Adrenal gland (tissue), 12 donors: ENCODE measurements around the gene SH3YL1. TPM values are rescaled to one million over a fixed set of nuclear protein-coding genes. Genes with fewer than 3 reads are reported as not detected.

Source experiments
- DNase-seq, 7 donors: peaks; one replicate each; pipeline ENCODE4 v3.0.0-alpha.2; 2019 to 2020
- H3K27ac ChIP-seq, 5 donors: fragments of 200-600 bp; sonication (generic) in 4 of 5; 1 replicate in 3 of 5; 2 replicates in 2 of 5; pipeline versions ENCODE4 v1.5.1 to v1.8.0; 2016 to 2020; ENCODE audit warnings: mild to moderate bottlenecking in 1 of 5
- H3K27me3 ChIP-seq: fragments of 200-600 bp; 2 replicates; pipeline ENCODE4 v1.8.0; 2021
- H3K36me3 ChIP-seq, 2 donors: fragments of 200-600 bp; replicated peaks in 1 of 2; 1 replicate in 1 of 2; 2 replicates in 1 of 2; pipeline versions ENCODE4 v1.5.1 to v1.8.0; 2018 to 2022
- H3K4me1 ChIP-seq, 2 donors: fragments of 200-600 bp; replicated peaks in 1 of 2; 1 replicate in 1 of 2; 2 replicates in 1 of 2; pipeline versions ENCODE4 v1.5.1 to v1.8.0; 2018 to 2021
- H3K4me3 ChIP-seq, 4 donors: fragments of 200-600 bp; sonication (generic) in 3 of 4; one replicate each; pipeline ENCODE4 v1.5.1; 2016 to 2018
- H3K9me3 ChIP-seq, 3 donors: fragments of 200-600 bp; sonication (generic) in 1 of 3; replicated peaks in 1 of 3; 1 replicate in 2 of 3; 2 replicates in 1 of 3; pipeline versions ENCODE4 v1.5.1 to v1.8.0; 2016 to 2021
- CTCF ChIP-seq, 6 experiments: fragments of 450-650 bp in 4 of 6; fragments of 200-600 bp in 2 of 6; sonication (generic) in 1 of 6; IDR thresholded peaks; 1 replicate in 5 of 6; 2 replicates in 1 of 6; pipeline versions ENCODE4 v1.5.1 to v1.8.0; 2016 to 2021; ENCODE audit warnings: antibody characterized with exemption in 6 of 6, mild to moderate bottlenecking in 2 of 6, moderate library complexity in 1 of 6
- POLR2A ChIP-seq, 2 donors: fragments of 450-650 bp; IDR thresholded peaks; one replicate each; pipeline ENCODE4 v1.6.1; 2017; ENCODE audit warnings: antibody characterized with exemption in 2 of 2, mild to moderate bottlenecking in 2 of 2, moderate library complexity in 1 of 2
- WGBS, 4 donors: extraction: QIAGEN DNeasy Blood & Tissue Kit in 2 of 4; methylation state at CpG; one replicate each; pipeline versions ENCODE4 v1.1.5 to v1.1.7; 2013 to 2017; 5-methylcytosine and 5-hydroxymethylcytosine counted together
- intact Hi-C, 2 donors: fragments of 100-400 bp; cut with DNase I; formaldehyde crosslinking; loops; one replicate each; pipeline versions ENCODE4 v1.14.1 to v1.15.0; 2022 to 2023
- polyA plus RNA-seq, 3 donors: library from polyadenylated mRNA; stranded (reverse); fragments of 200-250 nt in 2 of 3; fragments of 350-450 nt in 1 of 3; fragmentation: Illumina TruSeq in 1 of 3; extraction: RNeasy Lipid Tissue Mini Kit (QIAGEN cat#74804) in 1 of 3; gene quantifications; one replicate each; pipeline ENCODE4 v1.2.3, GENCODE V29; 2013 to 2014
- total RNA-seq, 9 donors: library from RNA; depleted of rRNA in 4 of 9; stranded (reverse); fragments of >200 nt in 4 of 9; fragments of 120-200 nt in 1 of 9; fragmentation: NEBNext Ultra II Directional in 1 of 9; extraction: Animal tissue kit (Norgen Biotek cat#: 25700) in 1 of 9; gene quantifications; one replicate each; pipeline versions ENCODE4 v1.1.0 to v1.2.4, GENCODE V29; 2013 to 2023
- donor health status: healthy with polysubstance abuse.
- donor health status: Bipolar disorder and iron deficiency.
- donor health status: DM: yes; HTN: yes; CAD: no.
- donor health status: DM: no; HTN: no; CAD: no.
- donor health status: DM: no; HTN: no; CAD: no.
- donor health status: DM: yes; HTN: yes; CAD: no.

SH3YL1 gene
- total and polyA plus RNA-seq, 12 donors, result 43.6 to 108 (median 92.6) TPM

DNA sequence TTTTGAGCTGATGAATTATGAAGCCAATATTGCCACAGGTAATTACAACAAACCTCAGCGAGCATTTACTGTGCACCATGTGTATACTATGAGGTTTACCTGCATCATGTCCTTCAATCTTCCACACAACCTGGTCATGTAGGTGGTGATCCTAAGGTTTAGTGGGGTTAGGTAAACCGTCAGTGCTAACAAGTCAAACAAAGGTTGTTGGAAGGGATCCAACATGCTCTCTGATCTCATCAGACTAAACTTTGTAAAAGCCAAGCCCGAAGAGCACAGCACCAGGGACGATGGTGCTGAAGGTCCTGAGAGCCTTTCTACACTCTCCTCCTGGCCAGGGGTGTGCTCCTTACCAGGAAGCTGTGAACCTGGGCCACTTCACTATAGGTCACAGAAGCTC, 29.4 kb downstream of the SH3YL1 start:
- intact Hi-C loops, result no loop called here

DNA sequence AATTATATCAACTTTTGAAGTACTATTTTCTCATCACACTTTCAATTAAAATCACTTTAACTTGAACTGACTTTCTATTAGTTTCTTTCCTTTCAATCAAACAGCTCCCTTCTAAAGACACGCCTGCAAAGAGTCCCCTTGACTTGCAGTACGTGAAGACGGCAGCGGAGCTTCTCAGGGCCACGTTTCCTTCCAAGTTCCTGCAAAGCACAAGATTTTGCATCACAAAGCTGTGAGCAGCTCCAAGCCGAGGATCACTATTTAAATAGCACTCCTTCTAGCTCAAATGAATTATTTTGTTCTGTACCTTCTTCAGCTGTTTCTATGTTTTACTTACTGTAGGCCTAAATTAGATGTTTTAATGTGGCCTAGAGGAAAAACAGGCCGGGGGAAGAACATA, 30.8 kb downstream of the SH3YL1 start:
- Histone ChIP-seq H3K27me3 (no peaks in the 10 kb centered on the region), H3K27ac (no peak overlapping the region), H3K36me3 (peaks cover 0 to 7% of the 10 kb centered on the region in 2 donors), H3K4me3 (no peak overlapping the region), H3K4me1 (peaks cover 4 to 22% of the 10 kb centered on the region in 2 donors), H3K9me3 (no peaks in the 10 kb centered on the region)
- intact Hi-C loops, result no loop called here
- 61 to 72% (median 65%) methylated on average over 7 of the region's 7 CpGs for WGBS, 4 donors
- TF ChIP-seq POLR2A (IDR thresholded peaks at IDR 0.05) (no peak), CTCF (IDR thresholded peaks at IDR 0.05) (no peak)
- DNase-seq, result no peak

More for the DNA sequence above, 29.4 kb downstream of the SH3YL1 start:
- no peak for DNase-seq
- H3K4me1 ChIP-seq, result peaks cover 4 to 22% of the 10 kb centered on the region in 2 donors
- H3K9me3 ChIP-seq, result no peaks in the 10 kb centered on the region
- 81 to 88% (median 87%) methylated on average over 4 of the region's 4 CpGs for WGBS, 4 donors
- no peak overlapping the region for H3K27ac ChIP-seq
- TF ChIP-seq CTCF (IDR thresholded peaks at IDR 0.05) (no peak), POLR2A (IDR thresholded peaks at IDR 0.05) (no peak)
- peaks cover 0 to 7% of the 10 kb centered on the region in 2 donors for H3K36me3 ChIP-seq
- H3K27me3 ChIP-seq, result no peaks in the 10 kb centered on the region
- no peak overlapping the region for H3K4me3 ChIP-seq

DNA sequence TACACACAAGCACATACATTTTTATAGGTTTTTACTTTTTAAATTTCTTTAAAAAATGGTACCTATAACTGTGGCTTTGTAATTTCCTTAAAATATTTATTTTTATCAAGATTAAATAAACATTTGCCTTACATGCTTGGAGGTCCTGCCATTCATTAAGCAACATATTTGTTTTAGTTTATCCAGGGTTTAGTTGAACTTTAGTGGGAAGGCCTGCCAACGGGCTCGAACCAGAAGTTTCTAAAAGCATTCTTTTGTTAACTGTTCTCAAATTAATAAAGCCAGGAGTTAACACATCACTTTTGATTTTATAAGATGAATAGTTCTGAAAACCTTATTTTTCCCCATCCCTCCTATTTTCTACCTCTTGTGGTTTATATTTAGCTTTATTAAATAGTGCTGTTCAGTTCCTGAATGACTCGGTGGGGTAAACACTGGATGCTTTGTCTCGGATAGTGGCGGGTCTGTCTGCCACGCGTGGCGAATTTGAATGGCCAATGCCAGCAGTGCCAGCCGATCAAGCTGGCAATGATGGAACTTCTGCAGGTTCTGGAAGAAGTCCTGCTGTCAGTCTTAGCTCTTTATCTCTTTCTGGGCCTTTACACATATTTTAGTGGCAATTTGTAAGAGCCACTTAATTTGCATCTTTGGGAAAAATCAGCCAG, 32.2 kb downstream of the SH3YL1 start:
- peaks cover 0 to 7% of the 10 kb centered on the region in 2 donors for H3K36me3 ChIP-seq
- no peak for DNase-seq
- H3K27ac ChIP-seq, result no peak overlapping the region
- no peak for TF ChIP-seq POLR2A (IDR thresholded peaks at IDR 0.05)
- TF ChIP-seq CTCF (IDR thresholded peaks at IDR 0.05), result no peak
- 84 to 89% (median 86%) methylated on average over 9 of the region's 9 CpGs for WGBS, 4 donors
- peaks cover 0 to 13% of the 10 kb centered on the region in 2 donors for H3K4me1 ChIP-seq
- no peaks in the 10 kb centered on the region for H3K27me3 ChIP-seq
- H3K9me3 ChIP-seq, result no peaks in the 10 kb centered on the region
- intact Hi-C loops, result no loop called here
- no peak overlapping the region for H3K4me3 ChIP-seq

GRCh38 chr2:228518-229278, 35.1 kb downstream of the SH3YL1 start:
- intact Hi-C loops, result no loop called here
- no peaks in the 10 kb centered on the region for H3K9me3 ChIP-seq
- peaks cover 0 to 24% of the 10 kb centered on the region in 2 donors for H3K36me3 ChIP-seq

More at GRCh38 chr2:228518-229278, 35.1 kb downstream of the SH3YL1 start:
- H3K27me3 ChIP-seq, result no peaks in the 10 kb centered on the region
- H3K27ac ChIP-seq, result no peak overlapping the region
- H3K4me1 ChIP-seq, result peaks cover 0 to 8% of the 10 kb centered on the region in 2 donors
- TF ChIP-seq POLR2A (IDR thresholded peaks at IDR 0.05) (no peak), CTCF (IDR thresholded peaks at IDR 0.05) (no peak)
- WGBS, 4 donors, result 85 to 92% (median 87%) methylated on average over 8 of the region's 8 CpGs
- DNase-seq, result no peak
- no peak overlapping the region for H3K4me3 ChIP-seq
